SW480 (cell line): ENCODE data around the gene SLC5A7.

ENCODE experiments used
- DNase-seq: peaks from one replicate; pipeline ENCODE4 v3.0.0-alpha.2; 2016; ENCODE audit warnings: low spot score

Gene SLC5A7

GRCh38 chr2:107986278-107987217 is at the start of gene SLC5A7:
Gene SLC5A7, plus strand, starts transcription at chr2:107986524. Its CDS starts 1,632 bp downstream, at chr2:107988156.
- DNase-seq: no peak

- DNase-seq: no peak
These were observed 24.9 kb upstream of the SLC5A7 start for GRCh38 chr2:107961395-107961794.

- DNase-seq: no peak
These were observed 22.1 kb upstream of the SLC5A7 start for GRCh38 chr2:107964185-107964584.

- no peak for DNase-seq
These were observed 1.6 kb upstream of the SLC5A7 start for GRCh38 chr2:107984707-107985106.

- DNase-seq: no peak
These were observed 1.8 kb downstream of the SLC5A7 start for GRCh38 chr2:107988108-107988507.

- no peak for DNase-seq
These were observed 3.1 kb downstream of the SLC5A7 start for GRCh38 chr2:107989445-107989844.

GRCh38 chr2:107990718-107991117 is 4.4 kb downstream of the SLC5A7 start:
- DNase-seq: no peak

GRCh38 chr2:107992069-107992468 is 5.7 kb downstream of the SLC5A7 start:
- no peak for DNase-seq

- no peak for DNase-seq
These were observed 12.8 kb downstream of the SLC5A7 start for GRCh38 chr2:107999158-107999557.

GRCh38 chr2:108010912-108011591 is 24.7 kb downstream of the SLC5A7 start:
- no peak for DNase-seq

GRCh38 chr2:108013305-108013704 is 27.0 kb downstream of the SLC5A7 start:
- DNase-seq: no peak

- no peak for DNase-seq
These were observed 36.3 kb downstream of the SLC5A7 start for GRCh38 chr2:108022628-108023027.

- no peak for DNase-seq
These were observed 37.5 kb downstream of the SLC5A7 start for GRCh38 chr2:108023776-108024175.

- DNase-seq: no peak
These were observed 39.9 kb downstream of the SLC5A7 start for GRCh38 chr2:108026092-108026794.

- DNase-seq: no peak
These were observed 43.2 kb downstream of the SLC5A7 start for GRCh38 chr2:108029496-108029895.

- DNase-seq: no peak
These were observed 43.6 kb downstream of the SLC5A7 start for GRCh38 chr2:108029912-108030311.

GRCh38 chr2:108031471-108031941 is 45.2 kb downstream of the SLC5A7 start:
- DNase-seq: no peak

GRCh38 chr2:108034843-108035242 is 48.5 kb downstream of the SLC5A7 start:
- DNase-seq: peak; percentile 6

- DNase-seq: no peak
These were observed 62.4 kb downstream of the SLC5A7 start for GRCh38 chr2:108048752-108049151.

- no peak for DNase-seq
These were observed 72.3 kb downstream of the SLC5A7 start for GRCh38 chr2:108058576-108059137.

GRCh38 chr2:108061439-108062042 is 75.2 kb downstream of the SLC5A7 start:
- DNase-seq: no peak
